Measurements from ENCODE around the gene SRSF11.

GRCh38 chr1:70227439-70227838 is 6.3 kb downstream of the SRSF11 start:
- TF ChIP-seq TCF4 (CRISPR knock-in tag; IDR thresholded peaks at IDR 0.05; ENCODE audit: borderline replicate concordance) (no peak), POU6F1 (CRISPR knock-in tag; IDR thresholded peaks at IDR 0.05; ENCODE audit: borderline replicate concordance, low read depth) (no peak), PATZ1 (CRISPR knock-in tag; IDR thresholded peaks at IDR 0.05; ENCODE audit: borderline replicate concordance) (no peak), CREB5 (CRISPR knock-in tag; IDR thresholded peaks at IDR 0.05; ENCODE audit: low read depth) (no peak), ZFP30 (CRISPR knock-in tag; IDR thresholded peaks at IDR 0.05) (no peak), TOX (CRISPR knock-in tag; IDR thresholded peaks at IDR 0.05; ENCODE audit: borderline replicate concordance) (no peak), BACH2 (CRISPR knock-in tag; IDR thresholded peaks at IDR 0.05; ENCODE audit: borderline replicate concordance) (no peak), ARNTL (CRISPR knock-in tag; IDR thresholded peaks at IDR 0.05; ENCODE audit: borderline replicate concordance, low read depth) (no peak), ZNF70 (CRISPR knock-in tag; IDR thresholded peaks at IDR 0.05) (no peak), TSHZ2 (CRISPR knock-in tag; IDR thresholded peaks at IDR 0.05) (no peak), ZC3H10 (CRISPR knock-in tag; IDR thresholded peaks at IDR 0.05) (no peak), ZNF8 (CRISPR knock-in tag; IDR thresholded peaks at IDR 0.05) (no peak), ZNF565 (CRISPR knock-in tag; conservative IDR thresholded peaks at IDR 0.05; ENCODE audit: low read depth) (no peak), OSR1 (CRISPR knock-in tag; IDR thresholded peaks at IDR 0.05) (no peak)
